Body of pancreas (tissue), 4 donors: ENCODE data around the gene EEF1G.

Source experiments
- CTCF ChIP-seq, 7 experiments: fragments of 450-650 bp in 4 of 7; fragments of 200-600 bp in 3 of 7; sonication (generic) in 3 of 7; IDR thresholded peaks; one replicate each; pipeline ENCODE4 v1.5.1; 2016 to 2019; ENCODE audit warnings: antibody characterized with exemption in 7 of 7
- POLR2A ChIP-seq, 3 donors: fragments of 450-650 bp; IDR thresholded peaks; one replicate each; pipeline ENCODE4 v1.6.1; 2016; ENCODE audit warnings: antibody characterized with exemption in 3 of 3, mild to moderate bottlenecking in 2 of 3

DNA sequence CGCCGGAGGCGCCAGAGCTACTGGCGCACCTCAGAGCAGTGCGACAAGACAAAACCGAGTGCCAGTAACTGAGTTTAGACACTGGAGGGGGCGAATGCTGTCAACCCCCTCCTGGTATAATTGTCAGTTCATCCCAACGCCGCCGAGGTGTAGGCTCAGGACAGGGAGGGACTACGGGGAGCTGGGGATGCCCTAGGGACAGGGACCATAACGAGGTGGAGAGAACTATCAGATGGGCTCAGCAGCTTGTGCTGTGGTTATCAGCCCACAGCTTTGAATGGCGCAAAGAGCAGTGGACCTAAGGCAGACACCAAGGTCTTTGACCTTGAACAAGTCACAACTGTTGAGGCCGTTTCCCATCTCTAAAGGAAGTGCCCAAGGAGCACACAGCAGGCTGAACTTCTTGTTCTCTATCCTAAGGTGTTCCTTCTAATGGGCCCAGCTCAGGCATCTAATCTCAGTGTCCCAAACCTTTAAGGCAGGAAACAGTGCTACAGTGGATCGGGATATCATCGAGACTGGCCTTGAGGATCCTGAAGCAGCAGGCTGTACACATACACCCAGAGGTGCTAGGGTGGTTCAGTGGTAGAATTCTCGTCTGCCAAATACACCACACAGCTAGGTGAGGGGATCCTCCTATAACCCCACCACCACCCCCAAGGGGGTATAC lies 18.6 kb upstream of the EEF1G start:
- TF ChIP-seq CTCF (IDR thresholded peaks at IDR 0.05) (no peak), POLR2A (IDR thresholded peaks at IDR 0.05) (no peak)
